CD4-positive, alpha-beta T cell (primary cell): ENCODE results near the gene METRNL. TPM values are rescaled to one million over a fixed set of nuclear protein-coding genes. Genes with fewer than 3 reads are reported as not detected.

Experiments
- ATAC-seq: fragments of 200-7000 bp; cut with Tn5 transposase; one replicate; pipeline ENCODE4 v1.10.0; 2022; ENCODE audit warnings: mild to moderate bottlenecking; ENCODE audit not compliant: poor library complexity
- CTCF ChIA-PET: fragments of 350-600 bp; sonication (Branson Sonifier 250); formaldehyde crosslinking; loops from one replicate; lab custom pipeline; 2021; ENCODE audit warnings: antibody characterized with exemption, inconsistent platforms; lab: Charles Lee
- POLR2A ChIA-PET: fragments of 350-600 bp; sonication (Branson Sonifier 250); formaldehyde crosslinking; loops from one replicate; lab custom pipeline; 2021; ENCODE audit warnings: antibody characterized with exemption, inconsistent platforms; lab: Charles Lee
- DNase-seq, 14 experiments: peaks; one replicate each; pipeline ENCODE4 v3.0.0-alpha.2; 2013 to 2020; ENCODE audit warnings: mixed read lengths in 2 of 14
- H3K27ac ChIP-seq, 2 donors: one replicate each; pipeline versions ENCODE4 v1.5.1 to v1.7.0; 2013; ENCODE audit warnings: low read length in 2 of 2, low read depth in 1 of 2, mild to moderate bottlenecking in 1 of 2
- H3K27me3 ChIP-seq, 2 experiments: 1 replicate in 1 of 2; 2 replicates in 1 of 2; pipeline versions ENCODE4 v1.6.1 to v1.7.0; 2013; ENCODE audit warnings: low read length in 2 of 2, control low read depth in 1 of 2, mild to moderate bottlenecking in 1 of 2, moderate library complexity in 1 of 2; ENCODE audit not compliant: insufficient read depth in 2 of 2, control insufficient read depth in 1 of 2
- H3K36me3 ChIP-seq: one replicate; pipeline ENCODE4 v1.6.1; 2013; ENCODE audit warnings: low read length, control low read depth; ENCODE audit not compliant: insufficient read depth
- H3K4me1 ChIP-seq: one replicate; pipeline ENCODE4 v1.6.1; 2013; ENCODE audit warnings: low read length, control low read depth; ENCODE audit not compliant: insufficient read depth
- H3K4me3 ChIP-seq: one replicate; pipeline ENCODE4 v1.5.1; 2013; ENCODE audit warnings: mild to moderate bottlenecking, low read length, moderate library complexity
- H3K9me3 ChIP-seq, 2 experiments: 1 replicate in 1 of 2; 2 replicates in 1 of 2; pipeline versions ENCODE4 v1.6.1 to v1.7.0; 2013; ENCODE audit warnings: low read length in 2 of 2, mild to moderate bottlenecking in 2 of 2, control low read depth in 1 of 2, moderate library complexity in 1 of 2; ENCODE audit not compliant: control insufficient read depth in 1 of 2, insufficient read depth in 1 of 2
- H3K27ac Mint-ChIP-seq: one replicate; pipeline ENCODE4 v1.8.0; 2020; ENCODE audit warnings: mixed read lengths
- H3K27me3 Mint-ChIP-seq: one replicate; pipeline ENCODE4 v1.8.0; 2021; ENCODE audit warnings: mixed read lengths
- H3K36me3 Mint-ChIP-seq: one replicate; pipeline ENCODE4 v1.8.0; 2021; ENCODE audit warnings: low read depth, mixed read lengths
- H3K4me1 Mint-ChIP-seq: one replicate; pipeline ENCODE4 v1.8.0; 2021; ENCODE audit warnings: low read depth, mixed read lengths
- H3K4me3 Mint-ChIP-seq: one replicate; pipeline ENCODE4 v1.8.0; 2020; ENCODE audit warnings: mild to moderate bottlenecking, mixed read lengths
- H3K9me3 Mint-ChIP-seq: one replicate; pipeline ENCODE4 v1.8.0; 2020; ENCODE audit warnings: mixed read lengths
- intact Hi-C, 2 experiments: fragments of 100-400 bp; cut with DNase I in 1 of 2; cut with micrococcal nuclease in 1 of 2; formaldehyde crosslinking; loops; one replicate each; pipeline versions ENCODE4 v1.15.1 to v1.9.0; 2023 to 2025; cut with DNase I, micrococcal nuclease
- total RNA-seq, 174 experiments: library from RNA in 2 of 174; stranded (reverse) in 2 of 174; gene quantifications; one replicate each; pipeline ENCODE4 v1.2.3 and lab custom pipeline; 2021 to 2026
- TF ChIP-seq, protein P1 (sequence below): fragments of 200-600 bp; IDR thresholded peaks from one replicate; pipeline ENCODE4 v1.8.0; 2022; ENCODE audit warnings: antibody characterized with exemption, mild to moderate bottlenecking

The METRNL gene
- total RNA-seq, 2 experiments from 2014 or later: 24.5 to 26.9 TPM

DNA sequence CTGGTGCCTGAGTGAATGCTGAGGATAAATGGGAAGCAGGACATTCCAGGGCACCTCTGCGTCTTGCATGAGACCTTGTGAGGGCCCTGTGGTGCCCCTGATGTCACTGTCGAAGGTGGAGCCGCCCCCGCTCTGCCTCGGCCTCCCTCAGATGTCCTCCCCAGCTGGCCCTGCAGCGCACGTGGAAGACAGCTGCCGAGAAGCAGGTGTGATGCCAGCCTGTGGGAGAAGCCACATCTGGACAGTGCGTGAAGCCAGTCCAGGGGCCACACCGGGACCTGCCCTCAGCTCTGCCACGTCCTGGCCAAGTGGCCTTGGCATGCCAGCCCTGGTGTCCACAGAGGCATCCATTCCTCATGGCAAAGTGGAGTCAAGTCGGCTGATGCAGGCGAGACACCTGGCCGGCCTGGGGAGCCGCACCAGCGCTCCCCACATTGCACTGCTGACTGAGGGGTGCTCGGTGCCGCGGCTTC, 21.6 kb upstream of the METRNL start:
- Mint-ChIP-seq H3K4me3 (no peak overlapping the region), H3K4me1 (peaks cover 6% of the 10 kb centered on the region), H3K9me3 (no peaks in the 10 kb centered on the region), H3K27me3 (no peaks in the 10 kb centered on the region), H3K27ac (no peak overlapping the region), H3K36me3 (no peaks in the 10 kb centered on the region)
- DNase-seq (peak in 2 of 14 experiments; percentile 10 to 27), ATAC-seq (no peak)
- H3K4me1 ChIP-seq: peaks cover 18% of the 10 kb centered on the region
- H3K4me3 ChIP-seq: no peak overlapping the region
- H3K9me3 ChIP-seq: no peaks in the 10 kb centered on the region
- CTCF ChIA-PET: no interaction called here
- no peak overlapping the region for H3K27ac ChIP-seq
- no peaks in the 10 kb centered on the region for H3K36me3 ChIP-seq
- no peaks in the 10 kb centered on the region for H3K27me3 ChIP-seq
- TF ChIP-seq, protein P1, sequence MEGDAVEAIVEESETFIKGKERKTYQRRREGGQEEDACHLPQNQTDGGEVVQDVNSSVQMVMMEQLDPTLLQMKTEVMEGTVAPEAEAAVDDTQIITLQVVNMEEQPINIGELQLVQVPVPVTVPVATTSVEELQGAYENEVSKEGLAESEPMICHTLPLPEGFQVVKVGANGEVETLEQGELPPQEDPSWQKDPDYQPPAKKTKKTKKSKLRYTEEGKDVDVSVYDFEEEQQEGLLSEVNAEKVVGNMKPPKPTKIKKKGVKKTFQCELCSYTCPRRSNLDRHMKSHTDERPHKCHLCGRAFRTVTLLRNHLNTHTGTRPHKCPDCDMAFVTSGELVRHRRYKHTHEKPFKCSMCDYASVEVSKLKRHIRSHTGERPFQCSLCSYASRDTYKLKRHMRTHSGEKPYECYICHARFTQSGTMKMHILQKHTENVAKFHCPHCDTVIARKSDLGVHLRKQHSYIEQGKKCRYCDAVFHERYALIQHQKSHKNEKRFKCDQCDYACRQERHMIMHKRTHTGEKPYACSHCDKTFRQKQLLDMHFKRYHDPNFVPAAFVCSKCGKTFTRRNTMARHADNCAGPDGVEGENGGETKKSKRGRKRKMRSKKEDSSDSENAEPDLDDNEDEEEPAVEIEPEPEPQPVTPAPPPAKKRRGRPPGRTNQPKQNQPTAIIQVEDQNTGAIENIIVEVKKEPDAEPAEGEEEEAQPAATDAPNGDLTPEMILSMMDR: no peak
- intact Hi-C loops: no loop called here
- POLR2A ChIA-PET: no interaction called here

DNA sequence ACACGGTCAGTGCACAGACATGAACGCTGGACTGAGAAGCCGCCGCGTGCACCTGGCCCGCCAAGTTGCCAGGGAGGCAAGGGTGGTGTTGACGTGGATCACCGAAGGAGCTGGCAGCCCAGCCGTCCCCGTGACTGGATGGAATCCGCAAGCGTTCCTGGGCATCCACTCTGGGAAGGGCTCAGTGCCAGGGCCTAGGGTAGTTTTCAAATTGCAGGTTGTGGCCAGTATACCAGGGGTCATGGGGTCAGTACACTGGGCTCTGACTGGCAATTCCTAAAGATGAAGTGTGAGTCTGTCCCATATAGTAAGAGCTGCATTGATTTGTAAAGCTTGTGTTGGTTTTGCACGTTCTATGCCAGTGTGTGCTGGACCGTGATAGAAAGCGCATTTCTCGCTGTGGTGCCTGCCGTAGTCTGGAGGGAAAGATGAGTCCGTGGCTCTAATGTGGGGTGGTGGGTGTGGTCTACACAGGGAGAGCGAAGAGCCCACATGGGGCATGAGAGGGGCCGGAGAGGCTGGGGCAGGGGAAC, 21.1 kb upstream of the METRNL start:
- ChIA-PET CTCF (no interaction called here), POLR2A (no interaction called here)
- no peaks in the 10 kb centered on the region for H3K27me3 ChIP-seq
- TF ChIP-seq, protein P1: no peak
- Mint-ChIP-seq H3K4me1 (peaks cover 6% of the 10 kb centered on the region), H3K9me3 (no peaks in the 10 kb centered on the region), H3K27ac (no peak overlapping the region), H3K27me3 (no peaks in the 10 kb centered on the region), H3K4me3 (no peak overlapping the region), H3K36me3 (no peaks in the 10 kb centered on the region)
- ATAC-seq (no peak), DNase-seq (no peak)
- intact Hi-C loops: no loop called here
- H3K36me3 ChIP-seq: no peaks in the 10 kb centered on the region
- no peak overlapping the region for H3K27ac ChIP-seq
- H3K9me3 ChIP-seq: no peaks in the 10 kb centered on the region
- H3K4me3 ChIP-seq: no peak overlapping the region
- H3K4me1 ChIP-seq: peaks cover 13% of the 10 kb centered on the region

DNA sequence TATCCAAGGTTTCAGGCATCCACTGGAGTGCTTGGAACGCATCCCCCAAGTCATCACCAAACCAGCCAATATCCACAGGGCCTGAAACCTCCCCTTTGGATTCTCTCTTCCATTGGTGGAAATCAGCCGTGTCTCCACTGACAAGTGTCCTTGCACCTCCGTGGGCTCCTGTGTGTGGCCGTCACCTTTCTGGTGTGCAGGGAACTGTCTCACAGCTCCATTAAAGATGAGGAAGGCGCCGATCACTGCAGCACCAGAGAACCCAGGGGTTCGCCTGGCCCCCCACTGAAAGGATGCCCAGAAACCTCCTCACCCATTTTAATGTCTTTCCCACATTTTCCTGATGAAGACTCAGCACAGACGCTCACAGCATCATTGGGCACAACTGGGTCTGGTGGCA, 17.8 kb upstream of the METRNL start:
- TF ChIP-seq, protein P1: no peak
- no peak overlapping the region for H3K4me3 Mint-ChIP-seq
- no peaks in the 10 kb centered on the region for H3K27me3 Mint-ChIP-seq
- ATAC-seq (no peak), DNase-seq (peak in 1 of 14 experiments; percentile 21)
- H3K4me1 ChIP-seq: no peaks in the 10 kb centered on the region
- no peaks in the 10 kb centered on the region for H3K36me3 Mint-ChIP-seq
- no peaks in the 10 kb centered on the region for H3K9me3 Mint-ChIP-seq
- H3K4me1 Mint-ChIP-seq: no peaks in the 10 kb centered on the region
- ChIA-PET POLR2A (no interaction called here), CTCF (no interaction called here)
- H3K9me3 ChIP-seq: no peaks in the 10 kb centered on the region
- H3K27ac ChIP-seq: no peak overlapping the region
- no peaks in the 10 kb centered on the region for H3K27me3 ChIP-seq
- intact Hi-C loops: no loop called here
- no peak overlapping the region for H3K27ac Mint-ChIP-seq
- H3K36me3 ChIP-seq: no peaks in the 10 kb centered on the region
- H3K4me3 ChIP-seq: no peak overlapping the region
